T-helper 2 cell treated with Interferon-gamma antibody and Interleukin-4, amounts not matched to agents 100 ng/mL and 5 ng/mL, for 36 hours (primary cell): Measurements from ENCODE around the gene ABCA4. TPM values are rescaled to one million over a fixed set of nuclear protein-coding genes. Genes with fewer than 3 reads are reported as not detected.
"Not testable (repeated sequence)": the region's sequence is repeated elsewhere in the genome, so short reads cannot be mapped to it uniquely, and the experiment has no call there.

ENCODE experiments used
- intact Hi-C: fragments of 100-400 bp; cut with micrococcal nuclease; formaldehyde crosslinking; loops from one replicate; pipeline ENCODE4 v1.15.1; 2023
- total RNA-seq: library from RNA; stranded (reverse); gene quantifications from 2 replicates; pipeline ENCODE4 v1.2.3, GENCODE V29; 2022

ABCA4 gene
- not detected in 2 replicates for total RNA-seq

- intact Hi-C loops = no loop called here
Observed at GRCh38 chr1:94120991-94121390, at the start of gene ABCA4. Gene ABCA4 (minus strand): TSS chr1:94121148. CDS start chr1:94121045, 103 bp downstream.

- intact Hi-C loops = no loop called here
Observed at GRCh38 chr1:94169126-94169525, 48.2 kb upstream of the ABCA4 start.

GRCh38 chr1:94165843-94166242 is 44.9 kb upstream of the ABCA4 start:
- intact Hi-C loops = no loop called here

DNA sequence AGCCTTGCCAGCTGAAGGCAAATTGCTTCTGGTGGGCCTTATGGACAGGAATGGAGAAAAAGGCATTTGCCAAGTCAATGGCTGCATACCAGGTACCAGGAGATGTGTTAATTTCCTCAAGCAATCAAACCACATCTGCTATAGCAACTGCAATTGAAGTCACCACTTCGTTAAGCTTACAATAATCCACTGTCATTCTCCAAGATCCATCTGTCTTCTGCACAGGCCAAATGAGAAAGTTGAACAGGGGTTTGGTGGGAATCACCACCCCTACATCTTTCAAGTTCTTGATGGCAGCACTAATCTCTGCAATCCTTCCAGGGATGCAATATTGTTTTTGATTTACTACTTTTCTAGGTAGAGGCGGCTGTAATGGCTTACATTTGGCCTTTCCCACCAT is 43.9 kb upstream of the ABCA4 start:
- intact Hi-C loops = not testable (repeated sequence)

DNA sequence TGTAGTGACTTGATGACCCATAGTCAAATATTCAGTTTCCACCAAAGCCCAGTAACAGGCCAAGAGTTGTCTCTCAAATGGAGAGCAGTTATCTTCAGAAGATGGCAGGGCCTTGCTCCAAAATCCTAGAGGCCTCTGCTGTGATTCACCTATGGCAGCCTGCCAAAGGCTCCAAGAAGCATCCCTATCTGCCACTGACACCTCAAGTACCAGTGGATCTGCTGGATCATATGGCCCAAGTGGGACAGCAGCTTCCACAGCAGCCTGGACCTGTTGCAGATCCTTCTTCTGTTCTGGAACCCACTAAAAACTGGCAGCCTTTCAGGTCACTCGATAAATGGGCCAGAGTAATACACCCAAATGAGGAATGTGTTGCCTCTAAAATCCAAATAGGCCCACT is 43.2 kb upstream of the ABCA4 start:
- intact Hi-C loops = not testable (repeated sequence)

DNA sequence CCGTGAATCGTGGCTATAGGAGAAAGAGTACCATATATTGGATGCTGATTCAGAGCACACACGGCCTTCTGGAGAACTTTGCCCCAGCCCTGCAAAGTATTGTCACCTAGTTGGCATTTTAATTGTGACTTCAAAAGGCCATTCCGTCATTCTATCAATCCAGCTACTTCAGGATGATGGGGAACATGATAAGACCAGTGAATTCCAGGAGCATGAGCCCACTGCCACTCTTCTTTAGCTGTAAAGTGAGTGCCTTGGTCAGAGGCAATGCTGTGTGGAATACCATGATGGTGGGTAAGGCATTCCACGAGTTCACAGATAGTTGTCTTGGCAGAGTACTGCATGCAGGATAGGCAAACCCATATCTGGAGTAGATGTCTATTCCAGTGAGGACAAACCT is 42.3 kb upstream of the ABCA4 start:
- intact Hi-C loops = not testable (repeated sequence)

DNA sequence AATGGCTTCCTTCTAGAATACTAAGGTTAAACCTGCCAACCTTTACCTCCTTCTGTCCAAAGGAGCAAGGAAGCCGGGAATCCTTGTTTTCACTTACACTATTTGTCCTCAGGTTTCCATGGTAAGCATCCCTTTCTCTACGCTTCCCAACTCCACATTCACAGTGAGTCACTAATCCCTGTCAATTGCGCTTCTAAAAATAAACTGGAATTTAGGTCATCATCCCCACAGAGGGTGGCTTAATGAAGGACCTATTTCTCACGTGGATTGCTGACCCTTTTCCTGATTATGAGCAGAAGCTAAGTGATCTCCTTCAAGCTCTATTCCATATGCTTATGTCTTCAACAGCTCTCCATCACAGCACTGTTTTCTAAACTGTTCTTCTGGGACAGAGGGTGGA is 39.9 kb upstream of the ABCA4 start:
- intact Hi-C loops = no loop called here

- intact Hi-C loops = no loop called here
Observed at GRCh38 chr1:94156096-94156625, 35.2 kb upstream of the ABCA4 start.

- intact Hi-C loops = no loop called here
Observed at GRCh38 chr1:94154989-94155388, 34.0 kb upstream of the ABCA4 start.

DNA sequence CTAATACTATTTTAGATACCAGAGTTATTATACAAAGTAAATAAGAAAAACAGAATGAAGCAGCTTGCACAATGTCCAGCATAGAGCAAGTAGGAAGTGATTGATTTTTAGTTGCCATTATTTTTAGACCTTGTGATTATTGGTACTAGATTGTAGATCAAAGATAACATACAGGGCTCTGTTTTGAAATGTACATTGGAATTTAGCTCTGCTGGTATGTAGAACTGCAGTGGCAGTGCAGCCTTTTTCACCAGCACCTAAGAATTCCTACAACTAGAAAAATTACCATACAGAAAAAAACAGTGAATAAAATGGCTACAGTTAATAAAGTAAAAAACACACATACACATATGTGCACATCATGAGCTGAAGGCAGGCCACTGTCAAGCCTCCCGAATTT is 32.2 kb upstream of the ABCA4 start:
- intact Hi-C loops = no loop called here

- intact Hi-C loops = not testable (repeated sequence)
Observed at GRCh38 chr1:94149166-94149565, 28.2 kb upstream of the ABCA4 start.

DNA sequence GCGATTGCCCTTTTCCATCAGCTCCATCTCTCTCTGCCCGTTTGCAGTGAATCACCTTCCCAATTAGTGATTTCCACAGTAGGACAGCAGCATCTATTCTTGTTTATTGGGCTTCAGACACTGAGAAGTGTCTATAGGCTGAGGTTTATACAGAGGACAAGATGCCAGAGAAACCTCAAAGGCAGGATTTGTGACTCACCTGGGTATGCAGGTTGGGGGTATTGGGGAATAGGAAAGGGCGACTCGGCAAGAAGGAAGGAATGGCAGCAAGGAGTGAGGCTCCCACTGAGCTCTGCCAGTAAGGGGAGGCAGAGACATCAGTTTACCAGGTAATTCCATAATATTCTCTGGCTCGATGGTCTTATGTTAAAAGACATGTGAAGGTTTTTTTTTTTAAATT is 25.3 kb upstream of the ABCA4 start:
- intact Hi-C loops = no loop called here

DNA sequence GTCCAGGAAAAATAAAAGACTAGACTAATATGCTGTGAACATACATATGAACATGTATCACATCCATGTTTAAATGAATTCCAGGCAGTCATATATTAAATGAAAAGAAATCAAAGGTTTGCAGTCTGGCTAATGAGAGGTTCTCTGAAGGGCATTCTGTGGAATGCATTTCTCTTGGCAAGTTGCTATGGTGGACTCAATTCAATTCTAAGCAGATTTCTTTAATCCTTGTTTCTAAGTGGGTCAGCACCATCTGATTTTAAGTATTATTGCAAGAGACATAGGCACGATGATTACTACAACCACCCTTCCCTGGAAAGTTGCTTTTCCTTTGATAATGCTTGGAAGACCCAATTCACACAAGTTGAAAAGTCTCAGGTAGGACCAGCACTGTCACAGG is 23.9 kb upstream of the ABCA4 start:
- intact Hi-C loops = no loop called here

DNA sequence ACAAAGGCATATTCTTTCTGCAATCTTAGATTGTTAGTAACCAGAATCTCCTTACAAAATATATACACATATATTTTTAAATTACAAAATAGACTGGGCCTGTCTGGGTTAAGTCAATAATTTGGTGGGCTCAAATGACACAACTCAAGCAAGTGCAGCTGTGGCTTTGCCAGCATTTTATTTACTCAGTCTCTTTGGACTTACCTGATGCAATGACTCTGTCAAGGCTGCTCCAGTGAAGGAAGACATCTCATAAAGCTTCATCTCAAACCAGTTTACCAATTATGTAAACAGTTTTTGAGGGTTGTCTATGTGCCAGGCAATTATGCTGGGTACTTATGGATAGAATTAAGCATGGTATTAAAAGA is 22.8 kb upstream of the ABCA4 start:
- intact Hi-C loops = no loop called here

DNA sequence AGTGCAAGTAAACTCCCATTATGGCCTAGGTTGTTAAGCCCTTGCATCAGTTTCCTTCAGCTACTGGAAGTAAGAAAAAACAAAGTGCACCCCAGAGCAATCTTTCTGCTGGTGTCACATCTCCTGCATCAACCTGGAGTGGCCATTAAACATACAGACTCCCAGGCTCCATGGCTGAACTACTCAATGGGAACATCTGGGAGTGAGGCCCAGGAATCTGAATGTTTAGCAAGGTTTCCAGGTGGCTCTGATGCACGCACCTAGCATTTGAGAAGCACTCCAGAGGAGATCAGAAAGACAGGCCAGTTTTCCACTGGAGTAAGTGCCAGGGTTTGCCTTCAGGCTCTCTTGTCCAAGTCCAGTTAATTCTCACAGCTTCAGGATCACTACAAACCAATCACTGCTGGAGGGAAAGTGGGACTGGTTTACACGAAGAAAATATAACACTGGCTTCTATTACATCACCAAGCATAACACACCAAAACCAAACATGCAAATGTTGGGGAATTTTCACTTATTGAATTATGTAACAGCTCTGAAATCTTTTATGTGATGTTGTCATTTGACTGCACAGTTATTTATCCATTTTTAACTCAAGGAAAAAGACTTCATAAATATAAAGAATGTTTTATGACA is 22.3 kb upstream of the ABCA4 start:
- intact Hi-C loops = no loop called here

DNA sequence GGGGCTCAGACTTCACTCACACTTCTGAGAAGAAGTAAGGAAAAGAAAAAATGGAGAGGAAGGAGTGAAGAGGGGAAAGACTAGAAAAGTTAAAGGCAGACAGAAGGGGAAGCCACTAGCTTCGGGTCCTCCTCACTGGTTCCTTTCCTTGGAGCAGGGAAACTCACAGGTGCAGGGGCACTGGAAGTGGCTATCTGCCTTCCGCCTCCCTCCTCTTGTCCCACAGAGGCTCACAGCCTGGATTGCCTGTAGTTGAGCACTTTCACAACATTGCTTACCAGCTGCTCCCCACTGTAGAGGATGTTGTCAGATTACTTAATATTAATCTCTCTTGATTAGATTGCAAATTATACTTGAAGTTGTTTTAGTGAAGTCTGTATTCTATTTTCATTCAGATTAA is 21.6 kb upstream of the ABCA4 start:
- intact Hi-C loops = no loop called here

- intact Hi-C loops = no loop called here
Observed at GRCh38 chr1:94142022-94142421, 21.1 kb upstream of the ABCA4 start.

DNA sequence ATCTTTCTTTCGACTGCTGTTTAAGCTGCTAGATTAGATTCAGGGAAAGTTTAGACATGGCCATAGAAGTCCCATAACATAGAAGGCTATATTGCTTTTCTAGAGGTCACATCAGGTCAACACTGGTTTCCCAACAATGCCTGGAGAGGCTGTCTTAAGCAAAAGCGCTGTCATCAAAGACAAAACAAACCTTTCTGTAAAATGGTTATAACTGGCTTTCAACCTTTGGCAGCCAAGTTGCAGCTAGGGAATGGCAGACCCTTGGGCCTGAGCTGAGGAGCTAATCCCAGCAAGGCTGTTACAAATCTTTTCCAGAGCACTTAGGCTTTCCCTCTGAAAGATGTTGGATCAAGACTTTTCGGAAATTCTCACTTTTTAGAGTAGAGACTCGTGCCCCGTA is 11.2 kb upstream of the ABCA4 start:
- intact Hi-C loops = no loop called here

GRCh38 chr1:94130851-94131595 is 10.1 kb upstream of the ABCA4 start:
- intact Hi-C loops = no loop called here

- intact Hi-C loops = no loop called here
Observed at GRCh38 chr1:94126651-94127050, 5.7 kb upstream of the ABCA4 start.

- intact Hi-C loops = no loop called here
Observed at GRCh38 chr1:94125551-94126514, 4.9 kb upstream of the ABCA4 start.

GRCh38 chr1:94124538-94124937 is 3.6 kb upstream of the ABCA4 start:
- intact Hi-C loops = no loop called here
